PC-9 (cell line): ENCODE results near the gene YWHAG. TPM values are rescaled to one million over a fixed set of nuclear protein-coding genes. Genes with fewer than 3 reads are reported as not detected.
A peak's percentile ranks its signal among the peaks of the same experiment; 100 is the strongest.
"Not testable (repeated sequence)": the region's sequence is repeated elsewhere in the genome, so short reads cannot be mapped to it uniquely, and the experiment has no call there.

Experiments used
- BruUV-seq: library from RNA; stranded (reverse); fragments of 400-500 nt; replicated peaks from 2 replicates; lab custom pipeline; 2021; lab: Mats Ljungman, UMichigan
- CTCF ChIA-PET: fragments of 300-600 bp; sonication (Branson Sonifier 250); formaldehyde crosslinking; loops from one replicate; lab custom pipeline; 2022; ENCODE audit warnings: antibody characterized with exemption; lab: Charles Lee
- POLR2A ChIA-PET: fragments of 300-600 bp; sonication (Branson Sonifier 250); formaldehyde crosslinking; loops from one replicate; lab custom pipeline; 2022; ENCODE audit warnings: antibody characterized with exemption; ENCODE audit not compliant: unreplicated experiment; lab: Charles Lee
- DNase-seq, 2 experiments: peaks; one replicate each; pipeline versions ENCODE4 v3.0.0 to v3.0.0-alpha.2; 2015 to 2022; ENCODE audit warnings: mixed read lengths in 1 of 2
- H2AFZ ChIP-seq: fragments of 200-600 bp; sonication (generic); 2 replicates; pipeline ENCODE4 v1.8.1; 2017; ENCODE audit warnings: antibody characterized with exemption
- H3F3A ChIP-seq: fragments of 200-600 bp; sonication (generic); 2 replicates; pipeline ENCODE4 v1.8.1; 2017; ENCODE audit warnings: antibody characterized with exemption, mild to moderate bottlenecking, low read depth; ENCODE audit not compliant: insufficient read depth
- H3K27ac ChIP-seq: fragments of 200-600 bp; sonication (generic); 2 replicates; pipeline ENCODE4 v1.6.1; 2016; ENCODE audit warnings: mixed run types
- H3K27me3 ChIP-seq: fragments of 200-600 bp; sonication (generic); 2 replicates; pipeline ENCODE4 v1.6.1; 2016; ENCODE audit warnings: low read depth, mixed run types; ENCODE audit not compliant: insufficient read depth
- H3K36me3 ChIP-seq: fragments of 200-600 bp; sonication (generic); 2 replicates; pipeline ENCODE4 v1.6.1; 2016; ENCODE audit warnings: low read depth, mixed run types
- H3K4me1 ChIP-seq: fragments of 200-600 bp; sonication (generic); replicated peaks from 2 replicates; pipeline ENCODE4 v1.6.1; 2016; ENCODE audit warnings: mixed run types; ENCODE audit not compliant: insufficient read depth
- H3K4me2 ChIP-seq: fragments of 200-600 bp; sonication (generic); 2 replicates; pipeline ENCODE4 v1.6.1; 2017; ENCODE audit warnings: mixed run types
- H3K4me3 ChIP-seq: fragments of 200-600 bp; sonication (generic); 2 replicates; pipeline ENCODE4 v1.6.1; 2016; ENCODE audit warnings: mixed run types
- H3K79me2 ChIP-seq: fragments of 200-600 bp; sonication (generic); 2 replicates; pipeline ENCODE4 v1.6.1; 2017; ENCODE audit warnings: low read depth, mixed run types
- H3K9me2 ChIP-seq: fragments of 200-600 bp; sonication (generic); 2 replicates; pipeline ENCODE4 v1.8.1; 2017; ENCODE audit warnings: mild to moderate bottlenecking; ENCODE audit not compliant: insufficient read depth
- H3K9me3 ChIP-seq: fragments of 200-600 bp; sonication (generic); 2 replicates; pipeline ENCODE4 v1.8.1; 2016; ENCODE audit warnings: low read depth; ENCODE audit not compliant: insufficient read depth
- H4K20me1 ChIP-seq: fragments of 200-600 bp; sonication (generic); 2 replicates; pipeline ENCODE4 v1.8.1; 2017; ENCODE audit not compliant: insufficient read depth
- CTCF ChIP-seq: fragments of 200-600 bp; sonication (generic); conservative IDR thresholded peaks from 2 replicates; pipeline ENCODE4 v1.6.1; 2017; ENCODE audit warnings: mixed run types, antibody characterized with exemption, mild to moderate bottlenecking, moderate library complexity
- EZH2 ChIP-seq: fragments of 200-600 bp; sonication (generic); IDR thresholded peaks from 2 replicates; pipeline ENCODE4 v1.8.0; 2017; ENCODE audit warnings: antibody characterized with exemption, low read depth
- intact Hi-C: fragments of 100-400 bp; cut with micrococcal nuclease; formaldehyde crosslinking; loops from one replicate; pipeline ENCODE4 v1.10.0; 2022; ENCODE audit not compliant: unreplicated experiment
- total RNA-seq: library from RNA; stranded (reverse); gene quantifications from 2 replicates; pipeline ENCODE4 v1.2.3, GENCODE V29; 2021

Gene YWHAG
- total RNA-seq, 1 experiment from 2014 or later = 250 TPM

- H3K4me1 ChIP-seq = peaks cover 73% of the 10 kb centered on the region
These were observed 21.6 kb downstream of the YWHAG start for GRCh38 chr7:76337147-76337546.

GRCh38 chr7:76336094-76336493 is 22.7 kb downstream of the YWHAG start:
- Histone ChIP-seq H3K27me3 (no peaks in the 10 kb centered on the region), H3K4me2 (no peak overlapping the region), H2AFZ (no peak overlapping the region), H4K20me1 (peaks cover 59% of the 10 kb centered on the region), H3F3A (peaks cover 91% of the 10 kb centered on the region), H3K79me2 (peaks cover 100% of the 10 kb centered on the region), H3K27ac (peak overlapping the region; percentile 24; the same call in 1 of the 2 replicates), H3K9me3 (no peaks in the 10 kb centered on the region), H3K4me1 (peaks cover 63% of the 10 kb centered on the region), H3K9me2 (no peaks in the 10 kb centered on the region), H3K36me3 (peaks cover 22% of the 10 kb centered on the region), H3K4me3 (no peak overlapping the region)
- POLR2A ChIA-PET = no interaction called here
- no TSS peak for BruUV-seq
- TF ChIP-seq EZH2 (no peak), CTCF (no peak)
- intact Hi-C loops = no loop called here
- DNase-seq = no peak
- CTCF ChIA-PET = interaction anchor here (0.6 kb wide), 1 partner anchor 100 kb away, joined by 4 read pairs; no protein-coding TSS in a partner anchor

More at GRCh38 chr7:76337147-76337546, 21.6 kb downstream of the YWHAG start:
- Histone ChIP-seq H3K36me3 (peaks cover 22% of the 10 kb centered on the region), H3K9me3 (no peaks in the 10 kb centered on the region), H3K27me3 (no peaks in the 10 kb centered on the region), H4K20me1 (peaks cover 48% of the 10 kb centered on the region), H2AFZ (no peak overlapping the region), H3K4me3 (no peak overlapping the region), H3K4me2 (no peak overlapping the region), H3K79me2 (peaks cover 100% of the 10 kb centered on the region), H3K9me2 (no peaks in the 10 kb centered on the region), H3F3A (peaks cover 92% of the 10 kb centered on the region), H3K27ac (peak overlapping the region; percentile 84)
- intact Hi-C loops = no loop called here
- DNase-seq = no peak
- no TSS peak for BruUV-seq
- ChIA-PET CTCF (no interaction called here), POLR2A (interaction anchor here (0.7 kb wide), 1 partner anchor 90 kb away, joined by 11 read pairs; no protein-coding TSS in a partner anchor)
- TF ChIP-seq CTCF (no peak), EZH2 (no peak)

- POLR2A ChIA-PET = interaction anchor here (0.7 kb wide), 1 partner anchor 97 kb away, joined by 3 read pairs; no protein-coding TSS in a partner anchor
- intact Hi-C loops, H3K4me3 ChIP-seq, DNase-seq, H3K9me2 ChIP-seq, H3K4me2 ChIP-seq, H2AFZ ChIP-seq, H3K27me3 ChIP-seq, H3K9me3 ChIP-seq, BruUV-seq: not testable (repeated sequence)
- Histone ChIP-seq H4K20me1 (peaks cover 66% of the 10 kb centered on the region), H3K27ac (0 out of 2 replicates have a peak overlapping the region, but pooled peaks have one; percentile 24), H3K36me3 (peaks cover 22% of the 10 kb centered on the region), H3K4me1 (peaks cover 56% of the 10 kb centered on the region), H3F3A (peaks cover 88% of the 10 kb centered on the region), H3K79me2 (peaks cover 100% of the 10 kb centered on the region)
- CTCF ChIA-PET = interaction anchor here (0.6 to 0.7 kb wide), 3 partner anchors 100 to 1210 kb away, joined by 3 to 4 read pairs (median 4); no protein-coding TSS in a partner anchor
These were observed 23.4 kb downstream of the YWHAG start for GRCh38 chr7:76335417-76335816.
